Measurements from ENCODE around the gene FLG.
A peak's percentile ranks its signal among the peaks of the same experiment; 100 is the strongest.

Gene FLG

GRCh38 chr1:152359906-152360305 lies 34.9 kb upstream of the FLG start, which contains the start of gene FLG2:
FLG2 (minus strand) TSS chr1:152360006; CDS start chr1:152358884, 1,122 bp downstream.
- Histone ChIP-seq H3K4me3 (ENCODE audit: low read depth in 1 of 2, low read length in 2 of 2) (no peak within 1 kb of the TSS), H3K9ac (ENCODE audit: low read depth, low read length) (no peak within 1 kb of the TSS), H3K36me3 (ENCODE audit: insufficient read depth, low read length) (no peaks in the 10 kb centered on the region), H2AFZ (ENCODE audit: low read depth, low read length) (no peak within 1 kb of the TSS), H4K20me1 (ENCODE audit: insufficient read depth, low read length) (no peaks in the 10 kb centered on the region), H3K27ac (ENCODE audit: low read length) (no peak within 1 kb of the TSS), H3K9me3 (ENCODE audit: insufficient read depth, low read length, severe bottlenecking) (peaks cover 5% of the 10 kb centered on the region), H3K27me3 (ENCODE audit: insufficient read depth, low read length, poor library complexity) (peaks cover 5% of the 10 kb centered on the region), H3K4me2 (ENCODE audit: insufficient read depth, low read length) (no peak within 1 kb of the TSS), H3K79me2 (ENCODE audit: insufficient read depth, low read length) (no peaks in the 10 kb centered on the region), H3K4me1 (ENCODE audit: insufficient read depth, low read length) (no peaks in the 10 kb centered on the region)
- DNase-seq = no peak
- ATAC-seq (ENCODE audit: insufficient read depth, low read depth) = no peak
- TF ChIP-seq EZH2 (IDR thresholded peaks at IDR 0.05; ENCODE audit: borderline replicate concordance, low read depth, low read length, severe bottlenecking) = no peak
- no peak for TF ChIP-seq CTCF (IDR thresholded peaks at IDR 0.05; ENCODE audit: borderline replicate concordance, extremely low read depth, low read length, poor library complexity, severe bottlenecking)

- peaks cover 5% of the 10 kb centered on the region for H3K27me3 ChIP-seq (ENCODE audit: insufficient read depth, low read length, poor library complexity)
- H3K9ac ChIP-seq (ENCODE audit: low read depth, low read length) = no peak overlapping the region
- no peaks in the 10 kb centered on the region for H4K20me1 ChIP-seq (ENCODE audit: insufficient read depth, low read length)
- ATAC-seq (ENCODE audit: insufficient read depth, low read depth) (no peak), DNase-seq (no peak)
- no peak overlapping the region for H2AFZ ChIP-seq (ENCODE audit: low read depth, low read length)
- no peak overlapping the region for H3K4me2 ChIP-seq (ENCODE audit: insufficient read depth, low read length)
- H3K4me1 ChIP-seq (ENCODE audit: insufficient read depth, low read length) = no peaks in the 10 kb centered on the region
- no peaks in the 10 kb centered on the region for H3K36me3 ChIP-seq (ENCODE audit: insufficient read depth, low read length)
- H3K27ac ChIP-seq (ENCODE audit: low read length) = no peak overlapping the region
- no peak overlapping the region for H3K4me3 ChIP-seq (ENCODE audit: low read depth in 1 of 2, low read length in 2 of 2)
- H3K79me2 ChIP-seq (ENCODE audit: insufficient read depth, low read length) = no peaks in the 10 kb centered on the region
- peaks cover 6% of the 10 kb centered on the region for H3K9me3 ChIP-seq (ENCODE audit: insufficient read depth, low read length, severe bottlenecking)
- TF ChIP-seq EZH2 (IDR thresholded peaks at IDR 0.05; ENCODE audit: borderline replicate concordance, low read depth, low read length, severe bottlenecking) (no peak), CTCF (IDR thresholded peaks at IDR 0.05; ENCODE audit: borderline replicate concordance, extremely low read depth, low read length, poor library complexity, severe bottlenecking) (no peak)
These were observed 31.7 kb upstream of the FLG start for GRCh38 chr1:152356736-152357135.

GRCh38 chr1:152349611-152350010 lies 24.6 kb upstream of the FLG start:
- Histone ChIP-seq H3K27ac (ENCODE audit: low read length) (no peak overlapping the region), H3K9ac (ENCODE audit: low read depth, low read length) (no peak overlapping the region), H3K27me3 (ENCODE audit: insufficient read depth, low read length, poor library complexity) (peaks cover 12% of the 10 kb centered on the region), H2AFZ (ENCODE audit: low read depth, low read length) (no peak overlapping the region), H3K79me2 (ENCODE audit: insufficient read depth, low read length) (no peaks in the 10 kb centered on the region), H3K4me3 (ENCODE audit: low read depth in 1 of 2, low read length in 2 of 2) (no peak overlapping the region), H4K20me1 (ENCODE audit: insufficient read depth, low read length) (no peaks in the 10 kb centered on the region), H3K4me1 (ENCODE audit: insufficient read depth, low read length) (no peaks in the 10 kb centered on the region), H3K4me2 (ENCODE audit: insufficient read depth, low read length) (no peak overlapping the region), H3K9me3 (ENCODE audit: insufficient read depth, low read length, severe bottlenecking) (no peaks in the 10 kb centered on the region), H3K36me3 (ENCODE audit: insufficient read depth, low read length) (no peaks in the 10 kb centered on the region)
- no peak for TF ChIP-seq EZH2 (IDR thresholded peaks at IDR 0.05; ENCODE audit: borderline replicate concordance, low read depth, low read length, severe bottlenecking)
- no peak for TF ChIP-seq CTCF (IDR thresholded peaks at IDR 0.05; ENCODE audit: borderline replicate concordance, extremely low read depth, low read length, poor library complexity, severe bottlenecking)
- ATAC-seq (ENCODE audit: insufficient read depth, low read depth) (no peak), DNase-seq (no peak)

- DNase-seq (no peak), ATAC-seq (ENCODE audit: insufficient read depth, low read depth) (no peak)
- peaks cover 12% of the 10 kb centered on the region for H3K27me3 ChIP-seq (ENCODE audit: insufficient read depth, low read length, poor library complexity)
- no peak overlapping the region for H3K4me3 ChIP-seq (ENCODE audit: low read depth in 1 of 2, low read length in 2 of 2)
- no peak for TF ChIP-seq EZH2 (IDR thresholded peaks at IDR 0.05; ENCODE audit: borderline replicate concordance, low read depth, low read length, severe bottlenecking)
- TF ChIP-seq CTCF (IDR thresholded peaks at IDR 0.05; ENCODE audit: borderline replicate concordance, extremely low read depth, low read length, poor library complexity, severe bottlenecking) = peak; percentile 53
- H3K27ac ChIP-seq (ENCODE audit: low read length) = no peak overlapping the region
- no peak overlapping the region for H3K9ac ChIP-seq (ENCODE audit: low read depth, low read length)
- H3K9me3 ChIP-seq (ENCODE audit: insufficient read depth, low read length, severe bottlenecking) = no peaks in the 10 kb centered on the region
- no peaks in the 10 kb centered on the region for H3K79me2 ChIP-seq (ENCODE audit: insufficient read depth, low read length)
- H3K36me3 ChIP-seq (ENCODE audit: insufficient read depth, low read length) = no peaks in the 10 kb centered on the region
- no peak overlapping the region for H2AFZ ChIP-seq (ENCODE audit: low read depth, low read length)
- H3K4me2 ChIP-seq (ENCODE audit: insufficient read depth, low read length) = no peak overlapping the region
- H4K20me1 ChIP-seq (ENCODE audit: insufficient read depth, low read length) = no peaks in the 10 kb centered on the region
- no peaks in the 10 kb centered on the region for H3K4me1 ChIP-seq (ENCODE audit: insufficient read depth, low read length)
These were observed 23.4 kb upstream of the FLG start for GRCh38 chr1:152348447-152348846.

All from DND-41 (cell line).